Endodermal cell (in vitro differentiated cells): ENCODE data around the gene TUBGCP2. TPM values are rescaled to one million over a fixed set of nuclear protein-coding genes. Genes with fewer than 3 reads are reported as not detected.

Source experiments
- DNase-seq: peaks from one replicate; pipeline ENCODE4 v3.0.0-alpha.2; 2017
- H3K27ac ChIP-seq: 2 replicates; pipeline ENCODE4 v1.5.1; 2013; ENCODE audit warnings: mild to moderate bottlenecking, low read depth, low read length, moderate library complexity
- H3K27me3 ChIP-seq: 2 replicates; pipeline ENCODE4 v1.6.1; 2013; ENCODE audit warnings: mild to moderate bottlenecking, low read length, moderate library complexity; ENCODE audit not compliant: insufficient read depth, control insufficient read depth, poor library complexity, severe bottlenecking
- H3K36me3 ChIP-seq: 2 replicates; pipeline ENCODE4 v1.7.0; 2013; ENCODE audit warnings: mild to moderate bottlenecking, low read length, moderate library complexity; ENCODE audit not compliant: control insufficient read depth, insufficient read depth
- H3K4me1 ChIP-seq: one replicate; pipeline ENCODE4 v1.7.0; 2013; ENCODE audit warnings: low read length; ENCODE audit not compliant: control insufficient read depth, insufficient read depth
- H3K4me3 ChIP-seq: 2 replicates; pipeline ENCODE4 v1.5.1; 2013; ENCODE audit warnings: mild to moderate bottlenecking, low read length, moderate library complexity
- H3K9ac ChIP-seq: 2 replicates; pipeline ENCODE4 v1.6.1; 2013; ENCODE audit warnings: mild to moderate bottlenecking, low read length, moderate library complexity; ENCODE audit not compliant: poor library complexity, severe bottlenecking; ENCODE audit errors: extremely low read depth
- H3K9me3 ChIP-seq: 2 replicates; pipeline ENCODE4 v1.6.1; 2013; ENCODE audit warnings: mild to moderate bottlenecking, low read length, moderate library complexity; ENCODE audit not compliant: control insufficient read depth
- H3K27ac Mint-ChIP-seq: 2 replicates; pipeline ENCODE4 v1.8.0; 2020; ENCODE audit warnings: mixed read lengths
- H3K27me3 Mint-ChIP-seq: 2 replicates; pipeline ENCODE4 v1.8.0; 2021; ENCODE audit warnings: mild to moderate bottlenecking, mixed read lengths; ENCODE audit not compliant: insufficient read depth
- H3K36me3 Mint-ChIP-seq: 2 replicates; pipeline ENCODE4 v1.8.0; 2020; ENCODE audit warnings: low read depth, mixed read lengths
- H3K4me1 Mint-ChIP-seq: 2 replicates; pipeline ENCODE4 v1.8.0; 2020; ENCODE audit warnings: mixed read lengths
- H3K4me3 Mint-ChIP-seq: 2 replicates; pipeline ENCODE4 v1.8.0; 2020; ENCODE audit warnings: mild to moderate bottlenecking, moderate library complexity, mixed read lengths
- H3K9me3 Mint-ChIP-seq: 2 replicates; pipeline ENCODE4 v1.8.0; 2020; ENCODE audit warnings: mild to moderate bottlenecking, mixed read lengths
- WGBS, 2 experiments: methylation state at CpG; one replicate each; pipeline versions ENCODE4 v1.1.5 to v1.1.7; 2013; ENCODE audit warnings: missing lambda C conversion rate in 2 of 2, mixed read lengths in 1 of 2; ENCODE audit not compliant: insufficient coverage in 1 of 2, insufficient read length in 1 of 2; 5-methylcytosine and 5-hydroxymethylcytosine counted together
- total RNA-seq, 2 donors: library from RNA; stranded (reverse); fragmentation: NEBNext Ultra II Directional in 1 of 2; extraction: Animal tissue kit (Norgen Biotek cat#: 25700) in 1 of 2; gene quantifications; 2 replicates in 1 of 2; 3 replicates in 1 of 2; pipeline ENCODE4 v1.2.1, GENCODE V29; 2021
- TF ChIP-seq, protein P1 (sequence below): fragments of 200-600 bp; sonication (generic); conservative IDR thresholded peaks from 2 replicates; pipeline ENCODE4 v1.5.0; 2021; ENCODE audit warnings: antibody characterized with exemption, mild to moderate bottlenecking

TUBGCP2 gene
- total RNA-seq, 2 donors from 2014 or later, result 52.8 to 63.0 TPM

DNA sequence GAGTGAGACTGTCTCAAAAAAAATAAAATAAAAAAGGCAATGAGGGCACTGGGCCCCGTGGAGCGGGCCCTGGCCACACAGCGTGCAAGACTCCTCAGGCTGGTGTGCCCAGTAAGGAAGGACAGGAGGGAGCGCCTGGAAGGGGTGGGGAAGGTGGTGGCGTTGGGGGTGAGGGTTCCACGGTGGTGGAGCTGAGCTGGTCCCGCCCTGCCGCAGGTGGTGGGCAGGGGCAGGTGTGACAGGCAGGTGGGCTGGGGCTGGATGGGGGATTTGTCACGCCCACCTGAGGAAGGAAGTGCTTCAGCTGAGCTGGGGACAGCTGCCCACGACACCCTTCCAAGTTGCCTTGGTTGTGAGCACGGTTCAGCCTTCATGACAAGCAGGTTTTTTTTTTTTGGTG is 37.7 kb upstream of the TUBGCP2 start:
- Histone ChIP-seq H3K9ac (no peak overlapping the region), H3K4me1 (no peaks in the 10 kb centered on the region), H3K27me3 (peaks cover 7% of the 10 kb centered on the region), H3K27ac (no peak overlapping the region), H3K36me3 (no peaks in the 10 kb centered on the region), H3K9me3 (no peaks in the 10 kb centered on the region), H3K4me3 (no peak overlapping the region)
- TF ChIP-seq, protein P1, sequence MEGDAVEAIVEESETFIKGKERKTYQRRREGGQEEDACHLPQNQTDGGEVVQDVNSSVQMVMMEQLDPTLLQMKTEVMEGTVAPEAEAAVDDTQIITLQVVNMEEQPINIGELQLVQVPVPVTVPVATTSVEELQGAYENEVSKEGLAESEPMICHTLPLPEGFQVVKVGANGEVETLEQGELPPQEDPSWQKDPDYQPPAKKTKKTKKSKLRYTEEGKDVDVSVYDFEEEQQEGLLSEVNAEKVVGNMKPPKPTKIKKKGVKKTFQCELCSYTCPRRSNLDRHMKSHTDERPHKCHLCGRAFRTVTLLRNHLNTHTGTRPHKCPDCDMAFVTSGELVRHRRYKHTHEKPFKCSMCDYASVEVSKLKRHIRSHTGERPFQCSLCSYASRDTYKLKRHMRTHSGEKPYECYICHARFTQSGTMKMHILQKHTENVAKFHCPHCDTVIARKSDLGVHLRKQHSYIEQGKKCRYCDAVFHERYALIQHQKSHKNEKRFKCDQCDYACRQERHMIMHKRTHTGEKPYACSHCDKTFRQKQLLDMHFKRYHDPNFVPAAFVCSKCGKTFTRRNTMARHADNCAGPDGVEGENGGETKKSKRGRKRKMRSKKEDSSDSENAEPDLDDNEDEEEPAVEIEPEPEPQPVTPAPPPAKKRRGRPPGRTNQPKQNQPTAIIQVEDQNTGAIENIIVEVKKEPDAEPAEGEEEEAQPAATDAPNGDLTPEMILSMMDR, result no peak
- Mint-ChIP-seq H3K27ac (no peak overlapping the region), H3K36me3 (no peaks in the 10 kb centered on the region), H3K4me1 (peaks cover 5% of the 10 kb centered on the region), H3K4me3 (no peak overlapping the region), H3K27me3 (peaks cover 32% of the 10 kb centered on the region), H3K9me3 (no peaks in the 10 kb centered on the region)
- WGBS, 2 experiments, result 78 to 89% methylated on average over 5 to 11 of the region's 11 CpGs
- DNase-seq, result no peak

DNA sequence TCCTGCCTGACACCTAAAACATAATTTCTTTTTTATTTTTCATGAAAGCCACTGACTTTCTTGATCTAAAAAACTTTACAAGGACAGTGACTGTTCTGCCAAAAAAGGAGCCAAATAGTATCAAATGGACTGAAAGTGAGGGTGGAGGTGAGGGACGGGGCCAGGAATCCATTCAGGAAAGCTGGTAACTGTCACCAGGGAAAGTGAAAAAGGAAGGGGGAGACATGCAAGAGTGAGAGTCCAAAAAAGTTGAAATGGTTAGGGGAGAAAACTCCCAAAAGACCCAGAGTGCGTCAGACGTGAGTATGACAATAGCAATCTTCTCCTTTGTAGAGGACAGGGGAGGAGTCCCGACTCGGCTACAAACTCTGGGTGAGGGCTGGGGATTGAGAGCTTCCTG is 35.6 kb upstream of the TUBGCP2 start:
- no peaks in the 10 kb centered on the region for H3K36me3 Mint-ChIP-seq

DNA sequence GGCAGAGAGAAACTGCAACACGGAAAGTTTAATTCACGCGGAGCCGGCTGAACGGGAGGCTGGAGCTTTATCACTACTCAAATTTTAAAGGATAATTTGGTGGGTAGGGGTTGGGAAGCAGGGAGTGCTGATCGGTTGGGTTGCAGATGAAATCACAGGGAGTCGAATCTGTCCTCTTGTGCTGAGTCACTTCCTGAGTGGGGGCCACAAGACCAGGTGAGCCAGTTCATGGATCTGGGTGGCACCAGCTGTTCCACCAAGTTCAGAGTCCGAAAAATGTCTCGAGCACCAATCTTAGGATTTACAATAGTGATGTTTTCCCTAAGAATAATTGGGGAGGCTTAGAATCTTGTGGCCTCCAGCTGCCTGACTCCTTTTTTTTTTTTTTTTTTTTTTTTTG is 34.9 kb upstream of the TUBGCP2 start:
- peaks cover 31% of the 10 kb centered on the region for H3K27me3 ChIP-seq
- H3K27ac ChIP-seq, result no peak overlapping the region
- H3K27me3 Mint-ChIP-seq, result peaks cover 29% of the 10 kb centered on the region
- H3K4me3 ChIP-seq, result no peak overlapping the region
- no peaks in the 10 kb centered on the region for H3K36me3 ChIP-seq
- no peak overlapping the region for H3K4me3 Mint-ChIP-seq
- no peaks in the 10 kb centered on the region for H3K4me1 Mint-ChIP-seq
- WGBS, 2 experiments, result 88 to 92% methylated on average over 9 of the region's 9 CpGs
- TF ChIP-seq, protein P1, result no peak
- no peaks in the 10 kb centered on the region for H3K4me1 ChIP-seq
- H3K27ac Mint-ChIP-seq, result no peak overlapping the region
- H3K9me3 Mint-ChIP-seq, result no peaks in the 10 kb centered on the region
- no peak overlapping the region for H3K9ac ChIP-seq
- no peak for DNase-seq
- peaks cover under 1% of the 10 kb centered on the region for H3K9me3 ChIP-seq
- H3K36me3 Mint-ChIP-seq, result no peaks in the 10 kb centered on the region

More for the DNA sequence above, 35.6 kb upstream of the TUBGCP2 start:
- Mint-ChIP-seq H3K27ac (no peak overlapping the region), H3K4me3 (no peak overlapping the region), H3K27me3 (peaks cover 32% of the 10 kb centered on the region), H3K4me1 (peaks cover 4% of the 10 kb centered on the region), H3K9me3 (no peaks in the 10 kb centered on the region)
- WGBS, 2 experiments, result 87 to 95% methylated on average over 5 of the region's 5 CpGs
- Histone ChIP-seq H3K9me3 (no peaks in the 10 kb centered on the region), H3K36me3 (no peaks in the 10 kb centered on the region), H3K27me3 (peaks cover 25% of the 10 kb centered on the region), H3K9ac (no peak overlapping the region), H3K4me1 (no peaks in the 10 kb centered on the region), H3K27ac (no peak overlapping the region), H3K4me3 (no peak overlapping the region)
- TF ChIP-seq, protein P1, result no peak
- DNase-seq, result no peak
